SH-SY5Y (cell line): Measurements from ENCODE around the gene ODAPH.

Experiments
- GATA2 ChIP-seq: IDR thresholded peaks from 2 replicates; pipeline ENCODE4 v1.6.1; 2011; ENCODE audit warnings: mild to moderate bottlenecking, low read depth, low read length
- GATA3 ChIP-seq: IDR thresholded peaks from 2 replicates; pipeline ENCODE4 v1.6.1; 2011; ENCODE audit warnings: low read depth, mild to moderate bottlenecking, low read length, moderate library complexity

DNA sequence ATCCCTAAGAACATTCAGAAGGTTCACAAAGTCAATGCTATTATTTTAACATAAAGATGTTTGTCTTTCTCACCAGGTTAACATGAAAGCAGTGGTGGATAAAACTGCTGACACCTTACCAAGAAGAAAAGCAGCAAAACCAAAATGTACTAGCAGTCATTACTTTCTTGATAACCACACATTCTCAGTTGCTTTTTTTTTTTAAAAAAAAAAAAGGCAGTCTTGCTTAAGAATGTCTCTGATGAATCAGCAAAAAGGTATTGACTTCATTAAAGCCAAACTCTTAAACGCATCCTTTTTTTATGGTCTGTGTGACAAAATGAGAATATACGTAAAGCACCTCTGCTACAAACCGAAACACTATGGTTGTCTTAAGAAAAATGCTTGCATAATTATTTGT, 42.5 kb downstream of the ODAPH start:
- TF ChIP-seq GATA2 (no peak), GATA3 (no peak)
